Upper lobe of right lung (tissue), 1 donor: ENCODE results near the gene C6. TPM values are rescaled to one million over a fixed set of nuclear protein-coding genes. Genes with fewer than 3 reads are reported as not detected.
"Not testable (repeated sequence)": the region's sequence is repeated elsewhere in the genome, so short reads cannot be mapped to it uniquely, and the experiment has no call there.

Experiments
- ATAC-seq: fragments of 200-7000 bp; cut with Tn5 transposase; one replicate; pipeline ENCODE4 v1.9.1; 2020; ENCODE audit warnings: mild to moderate bottlenecking, moderate library complexity
- DNase-seq: peaks from one replicate; pipeline ENCODE4 v3.0.0-alpha.2; 2020
- H3K27ac ChIP-seq: fragments of 200-600 bp; one replicate; pipeline ENCODE4 v1.8.0; 2022
- H3K27me3 ChIP-seq: fragments of 200-600 bp; one replicate; pipeline ENCODE4 v1.8.0; 2022; ENCODE audit warnings: mild to moderate bottlenecking
- H3K36me3 ChIP-seq: fragments of 200-600 bp; one replicate; pipeline ENCODE4 v1.8.0; 2022
- H3K4me1 ChIP-seq: fragments of 200-600 bp; one replicate; pipeline ENCODE4 v1.8.0; 2022
- H3K4me3 ChIP-seq: fragments of 200-600 bp; one replicate; pipeline ENCODE4 v1.8.0; 2022; ENCODE audit warnings: mild to moderate bottlenecking
- H3K9me3 ChIP-seq: fragments of 200-600 bp; one replicate; pipeline ENCODE4 v1.8.0; 2022
- intact Hi-C: fragments of 100-400 bp; cut with DNase I; formaldehyde crosslinking; loops from one replicate; pipeline ENCODE4 v1.11.0; 2022
- total RNA-seq: library from RNA; stranded (reverse); fragmentation: NEBNext Ultra II Directional; extraction: Animal tissue kit (Norgen Biotek cat#: 25700); gene quantifications from one replicate; pipeline ENCODE4 v1.2.1, GENCODE V29; 2021
- TF ChIP-seq, protein P1 (sequence below): fragments of 200-600 bp; IDR thresholded peaks from one replicate; pipeline ENCODE4 v1.8.0; 2022; ENCODE audit warnings: antibody characterized with exemption
- donor health status: DM: no; HTN: yes; CAD: no; lungs with severe emphysema.

The C6 gene
- total RNA-seq, 1 donor from 2014 or later, result 0.69 TPM

DNA sequence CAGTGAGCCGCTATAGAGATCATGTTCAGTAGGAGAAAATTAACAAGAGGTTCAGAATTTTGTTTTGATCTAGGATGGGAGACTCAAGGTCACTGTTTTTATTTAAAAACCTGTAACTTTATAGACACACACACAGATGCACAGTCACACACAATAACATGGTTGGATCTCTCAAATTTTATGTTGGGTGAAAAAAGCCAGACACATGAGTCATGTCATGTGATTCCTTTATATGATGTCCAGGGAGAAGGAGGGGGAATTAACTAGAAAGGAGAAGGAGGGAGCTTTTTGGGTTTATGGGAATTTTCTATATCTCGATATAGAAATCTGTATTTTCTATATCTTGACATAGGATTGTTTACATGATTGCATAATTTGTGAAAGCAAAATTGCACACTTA lies 17.1 kb downstream of the C6 start:
- TF ChIP-seq, protein P1, sequence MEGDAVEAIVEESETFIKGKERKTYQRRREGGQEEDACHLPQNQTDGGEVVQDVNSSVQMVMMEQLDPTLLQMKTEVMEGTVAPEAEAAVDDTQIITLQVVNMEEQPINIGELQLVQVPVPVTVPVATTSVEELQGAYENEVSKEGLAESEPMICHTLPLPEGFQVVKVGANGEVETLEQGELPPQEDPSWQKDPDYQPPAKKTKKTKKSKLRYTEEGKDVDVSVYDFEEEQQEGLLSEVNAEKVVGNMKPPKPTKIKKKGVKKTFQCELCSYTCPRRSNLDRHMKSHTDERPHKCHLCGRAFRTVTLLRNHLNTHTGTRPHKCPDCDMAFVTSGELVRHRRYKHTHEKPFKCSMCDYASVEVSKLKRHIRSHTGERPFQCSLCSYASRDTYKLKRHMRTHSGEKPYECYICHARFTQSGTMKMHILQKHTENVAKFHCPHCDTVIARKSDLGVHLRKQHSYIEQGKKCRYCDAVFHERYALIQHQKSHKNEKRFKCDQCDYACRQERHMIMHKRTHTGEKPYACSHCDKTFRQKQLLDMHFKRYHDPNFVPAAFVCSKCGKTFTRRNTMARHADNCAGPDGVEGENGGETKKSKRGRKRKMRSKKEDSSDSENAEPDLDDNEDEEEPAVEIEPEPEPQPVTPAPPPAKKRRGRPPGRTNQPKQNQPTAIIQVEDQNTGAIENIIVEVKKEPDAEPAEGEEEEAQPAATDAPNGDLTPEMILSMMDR, result no peak
- intact Hi-C loops, result no loop called here
- H3K4me1 ChIP-seq, result peaks cover 6% of the 10 kb centered on the region
- no peak overlapping the region for H3K4me3 ChIP-seq
- H3K9me3 ChIP-seq, result no peaks in the 10 kb centered on the region
- no peak for ATAC-seq
- H3K27me3 ChIP-seq, result no peaks in the 10 kb centered on the region
- DNase-seq, result no peak
- no peaks in the 10 kb centered on the region for H3K36me3 ChIP-seq
- H3K27ac ChIP-seq, result no peak overlapping the region

DNA sequence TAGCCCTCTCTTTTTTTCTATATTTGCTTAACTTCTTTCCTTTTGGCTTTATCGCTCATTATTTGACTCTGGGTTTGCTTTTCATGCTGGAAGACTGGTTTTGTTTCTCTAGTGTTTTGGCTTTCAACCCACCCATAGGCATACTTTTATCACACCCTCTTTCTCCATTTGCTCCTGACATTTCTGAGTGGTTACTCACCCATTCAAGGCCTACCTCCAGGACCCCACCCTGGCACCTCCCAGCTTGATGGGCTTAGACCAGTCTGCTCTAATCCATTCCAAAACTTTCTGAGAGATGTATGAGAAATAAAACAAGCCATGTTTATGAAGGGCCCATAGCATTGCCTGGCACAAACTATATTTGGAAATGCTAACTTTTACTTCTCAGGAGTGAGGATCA lies 18.1 kb downstream of the C6 start:
- TF ChIP-seq, protein P1, result no peak
- no peak for DNase-seq
- no peak for ATAC-seq
- Histone ChIP-seq H3K27me3 (no peaks in the 10 kb centered on the region), H3K36me3 (no peaks in the 10 kb centered on the region), H3K4me3 (no peak overlapping the region), H3K27ac (peak overlapping the region; percentile 64), H3K9me3 (no peaks in the 10 kb centered on the region), H3K4me1 (peaks cover 6% of the 10 kb centered on the region)
- intact Hi-C loops, result no loop called here

DNA sequence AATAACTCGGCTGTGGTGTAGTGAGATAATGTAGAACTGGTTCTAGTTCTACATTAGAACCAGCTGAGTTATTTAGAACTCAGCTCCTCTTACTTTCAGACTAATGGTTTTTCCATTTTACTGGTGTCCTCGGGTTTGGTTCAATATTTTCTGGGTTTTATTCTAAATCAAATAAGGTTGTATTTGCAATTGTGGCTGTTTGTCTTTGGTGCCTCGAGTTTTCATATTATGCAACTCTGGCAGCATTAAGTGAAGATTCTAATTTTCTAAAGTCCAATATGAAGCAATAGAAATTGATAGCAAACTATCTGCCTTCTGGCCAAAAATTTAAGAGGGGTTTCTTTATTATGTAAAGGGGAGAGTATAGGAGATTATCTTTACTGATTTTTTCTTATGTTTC lies 19.0 kb downstream of the C6 start:
- ATAC-seq, result no peak
- intact Hi-C loops, result no loop called here
- peak overlapping the region; percentile 64 for H3K27ac ChIP-seq

DNA sequence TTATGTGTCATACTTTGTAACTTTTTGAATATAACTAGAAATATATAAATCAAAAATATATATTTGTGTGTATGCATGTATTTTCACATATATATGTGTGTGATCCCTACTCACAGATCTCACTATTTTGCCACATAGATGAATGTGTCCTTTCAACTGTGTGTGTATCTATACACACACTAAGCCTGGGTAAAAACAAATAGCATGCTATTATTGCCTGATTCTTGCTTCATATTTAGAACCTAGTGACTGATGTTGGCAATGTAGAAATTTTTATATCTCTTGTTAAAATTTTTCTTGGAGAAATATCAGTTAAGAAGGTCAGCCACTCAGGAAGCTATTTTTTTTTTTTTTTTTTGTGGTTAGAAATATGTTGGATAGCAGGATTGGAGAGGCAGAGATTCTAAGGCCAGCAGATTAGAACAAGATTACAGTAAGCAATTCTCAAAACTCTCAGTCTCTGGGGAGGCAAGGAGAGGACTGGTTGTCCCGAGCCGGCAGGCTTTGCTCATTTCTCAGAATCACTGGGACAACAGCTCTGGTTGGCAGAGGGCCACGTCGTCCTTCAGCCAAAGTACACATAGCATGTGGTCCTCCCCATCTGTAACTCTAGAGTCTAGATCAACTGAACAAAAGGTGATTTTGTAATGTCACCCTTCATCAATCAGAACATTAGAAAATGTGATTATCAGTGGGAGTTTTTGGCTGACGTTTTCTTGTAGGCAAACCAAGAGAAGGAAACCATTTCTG lies 19.7 kb downstream of the C6 start:
- TF ChIP-seq, protein P1, result no peak
- ATAC-seq, result peak; percentile 98
- intact Hi-C loops, result no loop called here
- H3K27ac ChIP-seq, result peak overlapping the region; percentile 64
- H3K4me1 ChIP-seq, result peaks cover 6% of the 10 kb centered on the region
- H3K4me3 ChIP-seq, result no peak overlapping the region
- H3K27me3 ChIP-seq, result no peaks in the 10 kb centered on the region
- no peaks in the 10 kb centered on the region for H3K36me3 ChIP-seq
- H3K9me3 ChIP-seq, result no peaks in the 10 kb centered on the region
- DNase-seq, result peak; percentile 95

More for the DNA sequence above, 19.0 kb downstream of the C6 start:
- Histone ChIP-seq H3K36me3 (no peaks in the 10 kb centered on the region), H3K4me1 (peaks cover 6% of the 10 kb centered on the region), H3K4me3 (no peak overlapping the region), H3K9me3 (no peaks in the 10 kb centered on the region), H3K27me3 (no peaks in the 10 kb centered on the region)
- DNase-seq, result no peak
- TF ChIP-seq, protein P1, result no peak

DNA sequence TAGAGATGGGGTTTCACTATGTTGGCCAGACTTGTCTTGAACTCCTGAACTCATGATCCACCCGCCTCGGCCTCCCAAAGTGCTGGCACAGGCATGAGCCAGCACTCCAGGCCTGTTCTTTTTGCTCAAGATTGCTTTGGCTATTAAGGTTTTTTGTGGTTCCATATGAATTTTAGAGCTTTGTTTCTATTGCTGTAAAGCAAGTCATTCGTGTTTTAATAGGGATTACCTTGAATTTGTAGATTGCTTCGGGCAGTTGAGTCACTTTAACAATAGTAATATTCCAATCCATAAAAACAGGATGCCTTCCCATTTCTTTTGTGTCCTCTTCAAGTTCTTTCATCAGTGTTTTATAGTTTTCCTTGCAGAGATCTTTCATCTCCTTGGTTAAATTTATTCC lies 22.1 kb downstream of the C6 start:
- TF ChIP-seq, protein P1, result no peak
- H3K27ac ChIP-seq, result no peak overlapping the region
- H3K9me3 ChIP-seq, result no peaks in the 10 kb centered on the region
- intact Hi-C loops, result no loop called here
- ATAC-seq (no peak), DNase-seq (no peak)
- H3K36me3 ChIP-seq, result no peaks in the 10 kb centered on the region
- H3K4me1 ChIP-seq, result peaks cover 6% of the 10 kb centered on the region
- H3K4me3 ChIP-seq, result no peak overlapping the region
- no peaks in the 10 kb centered on the region for H3K27me3 ChIP-seq

DNA sequence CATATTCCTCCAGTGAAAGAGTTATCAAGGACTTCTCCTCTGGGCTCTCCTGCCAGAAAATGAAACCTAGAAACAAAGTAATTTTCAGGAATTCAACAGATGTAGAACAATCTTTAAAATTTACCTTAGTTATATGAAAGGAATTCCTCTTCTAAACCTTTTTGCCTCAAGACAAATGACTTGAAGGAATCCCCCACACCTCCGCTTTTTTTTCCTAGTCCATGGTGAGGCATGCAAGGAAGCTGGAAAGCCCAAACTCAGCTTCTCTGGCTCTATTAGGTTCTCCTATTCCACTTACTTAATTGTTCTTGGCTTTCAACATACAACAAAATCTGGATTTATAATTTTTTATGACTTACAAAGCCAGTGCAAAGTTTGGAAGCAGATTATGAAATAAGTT lies 27.2 kb downstream of the C6 start:
- H3K4me1 ChIP-seq, result peaks cover 14% of the 10 kb centered on the region
- H3K36me3 ChIP-seq, result no peaks in the 10 kb centered on the region
- no peaks in the 10 kb centered on the region for H3K27me3 ChIP-seq
- intact Hi-C loops, result no loop called here
- no peaks in the 10 kb centered on the region for H3K9me3 ChIP-seq
- H3K4me3 ChIP-seq, result no peak overlapping the region
- DNase-seq, result no peak
- no peak overlapping the region for H3K27ac ChIP-seq
- no peak for ATAC-seq
- TF ChIP-seq, protein P1, result no peak

DNA sequence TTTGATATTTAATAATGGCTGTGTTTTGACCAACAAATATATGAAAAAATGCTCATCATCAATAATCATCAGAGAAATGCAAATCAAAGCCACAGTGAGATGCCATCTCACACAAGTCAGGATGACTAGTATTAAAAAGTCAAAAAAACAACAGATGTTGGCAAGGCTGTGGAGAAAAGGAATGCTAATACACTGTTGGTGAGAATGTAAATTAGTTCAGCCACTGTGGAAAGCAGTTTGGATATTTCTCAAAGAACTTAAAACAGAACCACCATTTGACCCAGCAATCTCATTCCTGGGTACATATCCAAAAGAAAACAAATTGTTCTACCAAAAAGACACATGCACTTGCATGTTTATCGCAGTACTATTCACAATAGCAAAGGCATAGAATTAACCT lies 30.0 kb downstream of the C6 start:
- DNase-seq, intact Hi-C loops, H3K9me3 ChIP-seq, H3K27me3 ChIP-seq, ATAC-seq, H3K36me3 ChIP-seq, H3K4me3 ChIP-seq, H3K27ac ChIP-seq: not testable (repeated sequence)
- peaks cover 14% of the 10 kb centered on the region for H3K4me1 ChIP-seq
